Heart right ventricle (tissue), 16 donors: Measurements from ENCODE around the gene FFAR3. TPM values are rescaled to one million over a fixed set of nuclear protein-coding genes. Genes with fewer than 3 reads are reported as not detected.

Source experiments
- ATAC-seq, 8 donors: fragments of 200-7000 bp; cut with Tn5 transposase; one replicate each; pipeline ENCODE4 v1.9.1; 2020; ENCODE audit warnings: mild to moderate bottlenecking in 8 of 8, moderate library complexity in 8 of 8, moderate number of reproducible peaks in 1 of 8
- DNase-seq, 2 donors: peaks; one replicate each; pipeline ENCODE4 v3.0.0-alpha.2; 2020
- H3K27ac ChIP-seq, 10 donors: fragments of 200-600 bp; sonication (generic) in 2 of 10; one replicate each; pipeline versions ENCODE4 v1.5.0 to v1.8.0; 2020 to 2022; ENCODE audit warnings: mild to moderate bottlenecking in 3 of 10
- H3K27me3 ChIP-seq, 7 donors: fragments of 200-600 bp; one replicate each; pipeline ENCODE4 v1.8.0; 2021 to 2022; ENCODE audit warnings: mild to moderate bottlenecking in 2 of 7
- H3K36me3 ChIP-seq, 9 donors: fragments of 200-600 bp; sonication (generic) in 1 of 9; one replicate each; pipeline versions ENCODE4 v1.5.0 to v1.8.0; 2020 to 2022; ENCODE audit warnings: mild to moderate bottlenecking in 2 of 9
- H3K4me1 ChIP-seq, 9 donors: fragments of 200-600 bp; sonication (generic) in 1 of 9; one replicate each; pipeline versions ENCODE4 v1.5.0 to v1.8.0; 2020 to 2022; ENCODE audit warnings: mild to moderate bottlenecking in 4 of 9
- H3K4me3 ChIP-seq, 10 donors: fragments of 200-600 bp; sonication (generic) in 2 of 10; one replicate each; pipeline versions ENCODE4 v1.5.0 to v1.8.0; 2020 to 2022; ENCODE audit warnings: mild to moderate bottlenecking in 7 of 10, moderate library complexity in 2 of 10
- H3K9me3 ChIP-seq, 11 donors: fragments of 200-600 bp in 10 of 11; sonication (generic) in 2 of 11; one replicate each; pipeline versions ENCODE4 v1.5.0 to v1.8.0; 2013 to 2022; ENCODE audit warnings: mild to moderate bottlenecking in 2 of 11, control low read depth in 1 of 11, moderate library complexity in 1 of 11
- WGBS, 2 donors: extraction: QIAGEN DNeasy Blood & Tissue Kit; methylation state at CpG; one replicate each; pipeline ENCODE4 v1.1.7; 2013; ENCODE audit warnings: inconsistent platforms in 1 of 2; 5-methylcytosine and 5-hydroxymethylcytosine counted together
- intact Hi-C, 10 donors: fragments of 100-400 bp; cut with DNase I; formaldehyde crosslinking; loops; one replicate each; pipeline versions ENCODE4 v1.11.1 to v1.14.2; 2022
- polyA plus RNA-seq, 2 donors: library from polyadenylated mRNA; stranded (reverse); fragments of 200-250 nt; gene quantifications; one replicate each; pipeline ENCODE4 v1.2.3, GENCODE V29; 2013
- total RNA-seq, 10 donors: library from RNA; stranded (reverse); fragmentation: NEBNext Ultra II Directional in 3 of 10; extraction: Animal tissue kit (Norgen Biotek cat#: 25700) in 3 of 10; gene quantifications; one replicate each; pipeline versions ENCODE4 v1.2.1 to v1.2.4, GENCODE V29; 2021 to 2023
- TF ChIP-seq, protein P1 (sequence below), 9 donors: fragments of 200-600 bp; sonication (generic) in 2 of 9; IDR thresholded peaks; one replicate each; pipeline versions ENCODE4 v1.5.0 to v1.8.0; 2021 to 2022; ENCODE audit warnings: antibody characterized with exemption in 9 of 9, mild to moderate bottlenecking in 5 of 9, moderate library complexity in 1 of 9
- donor health status: Arrhythmogenic right ventricular cardiomyopathy.
- donor health status: ischemic (EF 13 %, LVEDD 7.1; RV severe dilation, severe dysfunction).
- donor health status: healthy with polysubstance abuse.
- donor health status: DM: no; HTN: yes; CAD: no.
- donor health status: DM: no; HTN: no; CAD: no.
- donor health status: ischemic (EF 25% LVEDD 6.9; RV normal size, moderate dysfunction).
- donor health status: ischemic (EF 25% LVEDD 5.7; RV mildly dilated, moderate dysfunction).
- donor health status: healthy.
- donor health status: DM: yes; HTN: yes; CAD: no.
- donor health status: Ischemic cardiomyopathy.
- donor health status: ischemic (EF 35%, LVEDD 5.7; RV mildly dilated, moderate dysfunction).
- donor health status: nonischemic (EF 11% LVEDD 7.7; RV severe dilation, severe dysfunction).
- donor health status: DM: yes; HTN: yes; CAD: no.
- donor health status: PGD.
- donor health status: ischemic (EF 29% LVEDD 5.4; RV normal size, mild dysfunction).
- donor health status: nonischemic (EF 23%, LVEDD 6.1; RV moderate dilation, normal function).

The FFAR3 gene
- total and polyA plus RNA-seq, 12 donors: 0.09 to 0.49 (median 0.40) TPM; not detected in 9

GRCh38 chr19:35365303-35365702 is 7.0 kb downstream of the FFAR3 start:
- no peak for DNase-seq
- Histone ChIP-seq H3K27ac (no peak overlapping the region), H3K4me1 (no peaks in the 10 kb centered on the region), H3K36me3 (no peaks in the 10 kb centered on the region), H3K9me3 (peaks cover 0 to 13% (median 0%) of the 10 kb centered on the region in 11 donors), H3K27me3 (peaks cover 0 to 23% (median 0%) of the 10 kb centered on the region in 7 donors), H3K4me3 (no peak overlapping the region)
- intact Hi-C loops: no loop called here
- TF ChIP-seq, protein P1, sequence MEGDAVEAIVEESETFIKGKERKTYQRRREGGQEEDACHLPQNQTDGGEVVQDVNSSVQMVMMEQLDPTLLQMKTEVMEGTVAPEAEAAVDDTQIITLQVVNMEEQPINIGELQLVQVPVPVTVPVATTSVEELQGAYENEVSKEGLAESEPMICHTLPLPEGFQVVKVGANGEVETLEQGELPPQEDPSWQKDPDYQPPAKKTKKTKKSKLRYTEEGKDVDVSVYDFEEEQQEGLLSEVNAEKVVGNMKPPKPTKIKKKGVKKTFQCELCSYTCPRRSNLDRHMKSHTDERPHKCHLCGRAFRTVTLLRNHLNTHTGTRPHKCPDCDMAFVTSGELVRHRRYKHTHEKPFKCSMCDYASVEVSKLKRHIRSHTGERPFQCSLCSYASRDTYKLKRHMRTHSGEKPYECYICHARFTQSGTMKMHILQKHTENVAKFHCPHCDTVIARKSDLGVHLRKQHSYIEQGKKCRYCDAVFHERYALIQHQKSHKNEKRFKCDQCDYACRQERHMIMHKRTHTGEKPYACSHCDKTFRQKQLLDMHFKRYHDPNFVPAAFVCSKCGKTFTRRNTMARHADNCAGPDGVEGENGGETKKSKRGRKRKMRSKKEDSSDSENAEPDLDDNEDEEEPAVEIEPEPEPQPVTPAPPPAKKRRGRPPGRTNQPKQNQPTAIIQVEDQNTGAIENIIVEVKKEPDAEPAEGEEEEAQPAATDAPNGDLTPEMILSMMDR (IDR thresholded peaks at IDR 0.05): no peak
- ATAC-seq: no peak
- WGBS, 2 donors: 95% methylated on average over 4 of the region's 4 CpGs

- Histone ChIP-seq H3K9me3 (peaks cover 0 to 13% (median 0%) of the 10 kb centered on the region in 11 donors), H3K27me3 (peaks cover 0 to 19% (median 0%) of the 10 kb centered on the region in 7 donors), H3K27ac (no peak overlapping the region), H3K4me3 (no peak overlapping the region), H3K4me1 (no peaks in the 10 kb centered on the region), H3K36me3 (no peaks in the 10 kb centered on the region)
- 77 to 79% methylated on average over 1 of the region's 1 CpG for WGBS, 2 donors
- no peak for DNase-seq
- TF ChIP-seq, protein P1 (IDR thresholded peaks at IDR 0.05): no peak
- intact Hi-C loops: no loop called here
- ATAC-seq: no peak
These were observed 10.1 kb downstream of the FFAR3 start for GRCh38 chr19:35368378-35368777.

GRCh38 chr19:35369522-35369921 is 11.3 kb downstream of the FFAR3 start:
- DNase-seq (no peak), ATAC-seq (no peak)
- Histone ChIP-seq H3K27ac (no peak overlapping the region), H3K4me3 (no peak overlapping the region), H3K36me3 (no peaks in the 10 kb centered on the region), H3K9me3 (peaks cover 0 to 13% (median 0%) of the 10 kb centered on the region in 11 donors), H3K4me1 (no peaks in the 10 kb centered on the region), H3K27me3 (peaks cover 0 to 19% (median 0%) of the 10 kb centered on the region in 7 donors)
- TF ChIP-seq, protein P1 (IDR thresholded peaks at IDR 0.05): no peak
- intact Hi-C loops: no loop called here

DNA sequence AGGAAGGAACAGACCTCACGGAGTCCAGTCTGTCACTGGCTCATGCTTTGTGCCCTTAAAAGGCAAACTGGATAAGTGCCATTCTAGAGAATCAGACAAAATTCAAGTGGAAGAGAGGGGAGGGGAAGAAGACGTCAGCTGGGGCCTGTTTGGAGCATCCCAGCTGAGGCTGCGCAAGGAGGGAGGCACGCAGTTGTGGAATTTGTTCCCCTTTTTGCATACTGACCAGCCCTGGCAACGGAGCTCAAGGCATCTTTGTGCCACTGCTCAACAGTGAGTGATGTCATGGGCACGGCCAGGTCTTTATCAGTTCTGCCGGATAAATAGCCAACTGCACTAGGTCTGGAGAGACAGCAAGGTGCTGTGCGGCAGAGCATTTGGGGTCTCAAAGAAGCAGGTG is 12.5 kb downstream of the FFAR3 start, which contains the start of gene GPR42:
TSS of gene GPR42 (plus strand) at position 347 of the 400 bp plus-strand sequence. CDS start 292 bp downstream, outside the sequence.
- H3K27me3 ChIP-seq: peaks cover 0 to 19% (median 0%) of the 10 kb centered on the region in 7 donors
- ATAC-seq: no peak
- H3K9me3 ChIP-seq: peaks cover 0 to 13% (median 0%) of the 10 kb centered on the region in 11 donors
- no peaks in the 10 kb centered on the region for H3K36me3 ChIP-seq
- WGBS, 2 donors: 84 to 88% methylated on average over 7 to 8 of the region's 8 CpGs
- intact Hi-C loops: no loop called here
- TF ChIP-seq, protein P1 (IDR thresholded peaks at IDR 0.05): no peak
- peaks cover 0 to 4% (median 0%) of the 10 kb centered on the region in 9 donors for H3K4me1 ChIP-seq
- H3K27ac ChIP-seq: no peak within 1 kb of the TSS
- no peak within 1 kb of the TSS for H3K4me3 ChIP-seq
- DNase-seq: no peak
